Panc1 (cell line): Measurements from ENCODE around the gene ZFYVE28. TPM values are rescaled to one million over a fixed set of nuclear protein-coding genes. Genes with fewer than 3 reads are reported as not detected.

Source experiments
- ATAC-seq: fragments of 200-7000 bp; cut with Tn5 transposase; 2 replicates; pipeline ENCODE4 v1.9.1; 2020; ENCODE audit warnings: mild to moderate bottlenecking, moderate library complexity
- BruUV-seq: library from RNA; stranded (reverse); fragments of 400-500 nt; replicated peaks from 2 replicates; lab custom pipeline; 2021; lab: Mats Ljungman, UMichigan
- CTCF ChIA-PET: fragments of 300-600 bp; sonication (Branson Sonifier 250); formaldehyde crosslinking; loops from one replicate; lab custom pipeline; 2022; ENCODE audit warnings: antibody characterized with exemption; lab: Charles Lee
- POLR2A ChIA-PET: fragments of 300-600 bp; sonication (Branson Sonifier 250); formaldehyde crosslinking; loops from one replicate; lab custom pipeline; 2022; ENCODE audit warnings: antibody characterized with exemption; lab: Charles Lee
- DNase-seq: peaks from one replicate; pipeline ENCODE4 v3.0.0-alpha.2; 2010; ENCODE audit warnings: low read depth, low spot score
- H3K27ac ChIP-seq: 2 replicates; pipeline ENCODE4 v1.5.1; 2011; ENCODE audit warnings: mild to moderate bottlenecking, low read length, inconsistent platforms
- H3K27me3 ChIP-seq: fragments of 200-500 bp; sonication (Bioruptor generic); 2 replicates; pipeline ENCODE4 v1.6.0; 2014; ENCODE audit warnings: low read length, inconsistent platforms; ENCODE audit not compliant: control insufficient read depth, insufficient read depth
- H3K36me3 ChIP-seq: fragments of 200-500 bp; sonication (Bioruptor generic); 2 replicates; pipeline ENCODE4 v1.5.1; 2014; ENCODE audit warnings: inconsistent platforms, mild to moderate bottlenecking, low read length, moderate library complexity; ENCODE audit not compliant: control insufficient read depth, insufficient read depth
- H3K4me1 ChIP-seq: 2 replicates; pipeline ENCODE4 v1.5.1; 2011; ENCODE audit warnings: inconsistent platforms, mild to moderate bottlenecking, low read length, moderate library complexity; ENCODE audit not compliant: control insufficient read depth, insufficient read depth
- H3K4me3 ChIP-seq, 2 experiments: 2 replicates each; pipeline ENCODE4 v1.5.1; 2011 to 2012; ENCODE audit warnings: low read depth in 2 of 2, low read length in 2 of 2, mild to moderate bottlenecking in 2 of 2, inconsistent platforms in 1 of 2, moderate library complexity in 1 of 2
- H3K9me3 ChIP-seq: fragments of 200-500 bp; sonication (Bioruptor generic); 2 replicates; pipeline ENCODE4 v1.5.1; 2014; ENCODE audit warnings: low read depth, mild to moderate bottlenecking, inconsistent platforms, low read length, moderate library complexity; ENCODE audit not compliant: control insufficient read depth, insufficient read depth
- POLR2AphosphoS5 ChIP-seq: IDR thresholded peaks from 2 replicates; pipeline ENCODE4 v1.6.1; 2012; ENCODE audit warnings: mild to moderate bottlenecking, low read depth, low read length, moderate library complexity
- SIN3A ChIP-seq: IDR thresholded peaks from 2 replicates; pipeline ENCODE4 v1.6.1; 2012; ENCODE audit warnings: low read depth, mild to moderate bottlenecking, low read length, moderate library complexity, borderline replicate concordance; ENCODE audit not compliant: insufficient read depth
- TCF7L2 ChIP-seq: IDR thresholded peaks from 2 replicates; pipeline ENCODE4 v1.6.1; 2011; ENCODE audit warnings: mild to moderate bottlenecking, low read depth, low read length, inconsistent platforms
- in situ Hi-C: cut with HindIII; loops from 2 replicates; pipeline ENCODE4 v1.10.0; 2016; ENCODE audit warnings: low sequenced_read_pairs, low pct_unique_long_range_greater_than_20kb
- intact Hi-C: fragments of 100-400 bp; cut with micrococcal nuclease; formaldehyde crosslinking; loops from one replicate; pipeline ENCODE4 v1.10.0; 2022; ENCODE audit not compliant: unreplicated experiment
- total RNA-seq: library from RNA; stranded (reverse); gene quantifications from one replicate; pipeline ENCODE4 v1.2.1, GENCODE V29; 2021; ENCODE audit not compliant: unreplicated experiment
- TF ChIP-seq, protein P1 (sequence below): fragments of 450-650 bp; IDR thresholded peaks from 2 replicates; pipeline ENCODE4 v1.5.1; 2017; ENCODE audit warnings: mild to moderate bottlenecking
- TF ChIP-seq, protein P2 (sequence below), 2 experiments: IDR thresholded peaks; 2 replicates each; pipeline ENCODE4 v1.6.1; 2011 to 2012; ENCODE audit warnings: low read depth in 2 of 2, control low read depth in 1 of 2, low read length in 1 of 2, mild to moderate bottlenecking in 1 of 2, moderate library complexity in 1 of 2; ENCODE audit not compliant: insufficient read depth in 1 of 2

Gene ZFYVE28
- total RNA-seq, 1 experiment from 2014 or later, result 11.9 TPM

DNA sequence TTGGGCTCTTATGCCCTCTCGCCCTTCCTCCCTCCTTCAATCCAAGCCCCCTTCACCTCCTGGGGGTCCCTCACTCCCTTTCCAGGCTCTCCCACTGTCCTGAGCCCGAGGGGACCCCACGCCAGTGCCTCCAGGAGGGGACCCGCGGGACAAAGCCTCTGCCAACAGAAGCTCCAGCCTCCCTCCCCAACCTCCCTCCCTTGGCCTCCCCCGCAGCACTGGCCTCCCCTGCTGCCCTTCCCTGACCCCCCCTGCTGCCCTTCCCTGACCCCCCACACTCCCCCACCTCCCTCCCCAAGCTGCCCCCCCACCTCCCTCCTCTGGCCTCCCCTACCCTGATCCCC lies 85.5 kb downstream of the ZFYVE28 start:
- Histone ChIP-seq H3K4me3 (no peak overlapping the region), H3K4me1 (peaks cover 10% of the 10 kb centered on the region; the same call in 1 of the 2 replicates), H3K27ac (no peak overlapping the region), H3K27me3 (no peaks in the 10 kb centered on the region), H3K9me3 (peaks cover 9% of the 10 kb centered on the region; the same call in 1 of the 2 replicates), H3K36me3 (no peaks in the 10 kb centered on the region; the same call in 1 of the 2 replicates)
- CTCF ChIA-PET, result no interaction called here
- in situ Hi-C loops, result no loop called here
- DNase-seq, result no peak
- no peak for TF ChIP-seq SIN3A
- TF ChIP-seq POLR2AphosphoS5, result no peak
- no peak for TF ChIP-seq TCF7L2
- TF ChIP-seq, protein P1, sequence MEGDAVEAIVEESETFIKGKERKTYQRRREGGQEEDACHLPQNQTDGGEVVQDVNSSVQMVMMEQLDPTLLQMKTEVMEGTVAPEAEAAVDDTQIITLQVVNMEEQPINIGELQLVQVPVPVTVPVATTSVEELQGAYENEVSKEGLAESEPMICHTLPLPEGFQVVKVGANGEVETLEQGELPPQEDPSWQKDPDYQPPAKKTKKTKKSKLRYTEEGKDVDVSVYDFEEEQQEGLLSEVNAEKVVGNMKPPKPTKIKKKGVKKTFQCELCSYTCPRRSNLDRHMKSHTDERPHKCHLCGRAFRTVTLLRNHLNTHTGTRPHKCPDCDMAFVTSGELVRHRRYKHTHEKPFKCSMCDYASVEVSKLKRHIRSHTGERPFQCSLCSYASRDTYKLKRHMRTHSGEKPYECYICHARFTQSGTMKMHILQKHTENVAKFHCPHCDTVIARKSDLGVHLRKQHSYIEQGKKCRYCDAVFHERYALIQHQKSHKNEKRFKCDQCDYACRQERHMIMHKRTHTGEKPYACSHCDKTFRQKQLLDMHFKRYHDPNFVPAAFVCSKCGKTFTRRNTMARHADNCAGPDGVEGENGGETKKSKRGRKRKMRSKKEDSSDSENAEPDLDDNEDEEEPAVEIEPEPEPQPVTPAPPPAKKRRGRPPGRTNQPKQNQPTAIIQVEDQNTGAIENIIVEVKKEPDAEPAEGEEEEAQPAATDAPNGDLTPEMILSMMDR, result no peak
- TF ChIP-seq, protein P2, sequence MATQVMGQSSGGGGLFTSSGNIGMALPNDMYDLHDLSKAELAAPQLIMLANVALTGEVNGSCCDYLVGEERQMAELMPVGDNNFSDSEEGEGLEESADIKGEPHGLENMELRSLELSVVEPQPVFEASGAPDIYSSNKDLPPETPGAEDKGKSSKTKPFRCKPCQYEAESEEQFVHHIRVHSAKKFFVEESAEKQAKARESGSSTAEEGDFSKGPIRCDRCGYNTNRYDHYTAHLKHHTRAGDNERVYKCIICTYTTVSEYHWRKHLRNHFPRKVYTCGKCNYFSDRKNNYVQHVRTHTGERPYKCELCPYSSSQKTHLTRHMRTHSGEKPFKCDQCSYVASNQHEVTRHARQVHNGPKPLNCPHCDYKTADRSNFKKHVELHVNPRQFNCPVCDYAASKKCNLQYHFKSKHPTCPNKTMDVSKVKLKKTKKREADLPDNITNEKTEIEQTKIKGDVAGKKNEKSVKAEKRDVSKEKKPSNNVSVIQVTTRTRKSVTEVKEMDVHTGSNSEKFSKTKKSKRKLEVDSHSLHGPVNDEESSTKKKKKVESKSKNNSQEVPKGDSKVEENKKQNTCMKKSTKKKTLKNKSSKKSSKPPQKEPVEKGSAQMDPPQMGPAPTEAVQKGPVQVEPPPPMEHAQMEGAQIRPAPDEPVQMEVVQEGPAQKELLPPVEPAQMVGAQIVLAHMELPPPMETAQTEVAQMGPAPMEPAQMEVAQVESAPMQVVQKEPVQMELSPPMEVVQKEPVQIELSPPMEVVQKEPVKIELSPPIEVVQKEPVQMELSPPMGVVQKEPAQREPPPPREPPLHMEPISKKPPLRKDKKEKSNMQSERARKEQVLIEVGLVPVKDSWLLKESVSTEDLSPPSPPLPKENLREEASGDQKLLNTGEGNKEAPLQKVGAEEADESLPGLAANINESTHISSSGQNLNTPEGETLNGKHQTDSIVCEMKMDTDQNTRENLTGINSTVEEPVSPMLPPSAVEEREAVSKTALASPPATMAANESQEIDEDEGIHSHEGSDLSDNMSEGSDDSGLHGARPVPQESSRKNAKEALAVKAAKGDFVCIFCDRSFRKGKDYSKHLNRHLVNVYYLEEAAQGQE (IDR thresholded peaks at IDR 0.05; ENCODE audit: insufficient read depth in 1 of 2, low read depth in 2 of 2, low read length in 1 of 2), result no peak
- intact Hi-C loops, result no loop called here
- no TSS peak for BruUV-seq
- POLR2A ChIA-PET, result no interaction called here
- ATAC-seq, result no peak

DNA sequence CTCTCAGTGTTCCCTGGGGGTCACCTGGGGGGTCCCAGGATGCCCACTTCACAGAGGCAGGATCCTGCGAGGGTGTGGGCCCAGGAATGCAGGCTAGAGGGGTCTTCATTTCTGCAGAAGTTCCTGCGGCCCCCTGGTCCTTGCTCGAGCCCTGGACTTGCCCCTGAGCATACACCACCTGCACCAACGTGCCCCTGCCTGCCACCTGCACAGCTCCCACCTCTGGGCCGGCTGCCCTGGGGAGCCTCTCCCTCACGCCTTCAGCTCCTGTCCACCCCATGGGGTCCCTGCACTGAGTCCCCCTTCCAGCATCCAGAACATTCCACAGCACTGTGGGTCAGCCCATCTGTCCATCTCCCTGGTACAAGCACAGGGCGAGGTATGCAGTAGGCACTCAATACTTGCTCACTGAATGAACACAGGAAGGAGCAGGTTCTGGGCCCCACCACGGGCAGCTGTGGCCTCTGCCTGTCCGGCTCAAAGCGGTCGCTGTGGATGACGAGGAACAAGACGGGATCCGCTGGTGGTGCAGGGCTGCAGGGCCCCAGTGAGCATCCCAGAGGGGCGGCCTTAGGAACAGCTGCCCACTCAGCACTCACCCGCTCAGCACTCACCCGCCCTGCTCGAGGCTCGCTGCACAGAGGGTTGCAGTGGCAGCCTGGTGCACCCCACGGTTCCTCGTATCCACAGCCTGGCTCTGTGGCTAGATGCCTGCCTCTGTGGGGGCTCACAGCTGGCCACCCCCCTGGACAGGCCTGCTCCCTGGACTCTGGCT lies 86.1 kb downstream of the ZFYVE28 start:
- ChIA-PET POLR2A (no interaction called here), CTCF (no interaction called here)
- BruUV-seq, result no TSS peak
- Histone ChIP-seq H3K27ac (no peak overlapping the region), H3K4me3 (no peak overlapping the region), H3K36me3 (no peaks in the 10 kb centered on the region; the same call in 1 of the 2 replicates), H3K4me1 (peaks cover 10% of the 10 kb centered on the region; the same call in 1 of the 2 replicates), H3K9me3 (peaks cover 9% of the 10 kb centered on the region; the same call in 1 of the 2 replicates), H3K27me3 (no peaks in the 10 kb centered on the region)
- no peak for DNase-seq
- ATAC-seq, result no peak
- in situ Hi-C loops (no loop called here), intact Hi-C loops (no loop called here)
- no peak for TF ChIP-seq SIN3A
- no peak for TF ChIP-seq POLR2AphosphoS5
- TF ChIP-seq, protein P1, result no peak
- no peak for TF ChIP-seq TCF7L2
